GM18870 (cell line): ENCODE measurements around the gene RO60.
A peak's percentile ranks its signal among the peaks of the same experiment; 100 is the strongest.

Experiments
- ATAC-seq: cut with Tn5 transposase; IDR thresholded peaks from one replicate; pipeline ENCODE4 v1.9.1; 2021; ENCODE audit warnings: moderate library complexity; ENCODE audit not compliant: unreplicated experiment

The RO60 gene

DNA sequence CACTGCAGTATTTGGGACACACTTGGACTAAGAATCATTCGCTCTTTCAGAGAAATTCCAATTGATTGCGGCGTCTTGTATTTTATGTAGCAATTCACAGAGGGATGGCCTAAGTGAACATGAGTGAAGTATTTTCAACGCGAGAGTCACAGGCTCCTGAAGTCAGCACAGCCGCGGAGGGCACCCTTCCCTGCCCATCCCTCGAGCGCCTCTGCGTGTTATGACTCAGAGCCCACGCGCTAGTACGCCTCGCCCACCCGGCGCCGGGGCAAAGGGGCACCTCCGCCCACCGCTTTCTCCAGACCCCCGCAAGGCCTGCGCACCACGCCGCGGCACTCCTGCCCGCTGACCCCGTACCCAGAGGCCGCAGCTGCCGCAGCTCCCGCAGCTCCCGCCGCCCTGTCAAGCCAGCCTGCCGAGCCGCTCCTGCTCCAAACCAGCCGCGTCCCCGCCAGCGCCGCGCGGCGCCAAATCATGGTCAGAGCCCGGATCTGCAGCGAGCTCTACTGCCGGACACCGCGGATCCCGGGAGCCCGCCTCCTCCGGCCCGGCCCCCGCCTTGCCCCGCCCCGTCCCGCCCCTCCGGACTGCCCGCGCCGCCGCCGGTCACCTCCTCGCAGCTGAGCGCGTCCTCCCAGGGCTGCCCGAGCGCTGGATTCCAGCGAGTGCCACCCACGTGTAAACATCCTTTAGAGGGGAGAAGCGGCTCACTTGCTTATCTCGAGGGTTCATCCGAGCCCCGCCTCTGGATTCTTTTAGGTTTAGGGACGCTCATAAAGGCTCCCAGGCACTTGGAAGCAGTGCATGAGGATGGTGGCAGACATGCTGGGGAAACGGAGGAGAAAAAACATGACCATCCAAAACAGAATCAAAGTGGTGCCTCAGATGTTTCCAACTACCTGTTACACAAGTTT lies 45.8 kb downstream of the RO60 start, which contains the start of gene GLRX2:
Gene GLRX2, minus strand, starts transcription at position 508 of the 914 bp plus-strand sequence. Its CDS starts 32 bp downstream, at position 476.
- ATAC-seq, result peak; percentile 78

DNA sequence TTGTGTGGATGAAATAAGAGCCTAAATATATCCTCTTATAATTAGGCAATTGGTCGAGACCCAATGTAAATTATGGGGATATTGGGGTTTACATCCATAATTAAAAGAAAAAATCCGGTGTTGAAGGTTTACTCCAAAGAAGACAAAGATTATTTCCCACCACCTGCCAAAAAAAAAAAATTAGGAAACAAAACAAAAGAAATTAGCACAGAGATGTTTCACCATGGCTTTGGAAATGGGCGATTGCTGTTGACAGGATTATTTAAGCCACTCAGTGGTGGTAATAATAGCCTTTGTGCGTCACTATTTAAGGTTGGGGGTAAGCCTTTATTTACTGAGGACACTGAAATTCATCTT lies 46.4 kb downstream of the RO60 start:
- ATAC-seq, result no peak

DNA sequence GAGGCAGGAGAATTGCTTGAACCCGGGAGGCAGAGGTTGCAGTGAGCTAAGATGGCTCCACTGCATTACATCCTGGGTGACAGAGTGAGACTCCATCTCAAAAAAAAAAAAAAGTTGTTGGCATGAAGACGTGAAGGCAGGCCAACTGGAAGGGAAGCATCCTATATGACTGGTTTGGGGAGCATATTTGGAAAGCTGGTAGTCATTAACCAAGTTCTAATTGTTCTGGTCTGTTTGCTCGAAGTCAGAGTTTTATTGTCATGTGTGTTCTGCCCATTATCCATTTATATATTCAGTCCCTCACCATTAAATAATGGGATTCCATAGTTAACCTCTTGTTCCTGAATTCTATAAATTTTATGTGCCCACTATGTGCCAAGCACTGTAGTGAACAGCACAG lies 49.1 kb downstream of the RO60 start:
- ATAC-seq, result no peak
